GM19463 (cell line): ENCODE measurements around the gene C5AR1.
"Not testable (repeated sequence)": the region's sequence is repeated elsewhere in the genome, so short reads cannot be mapped to it uniquely, and the experiment has no call there.

Source experiments
- ATAC-seq: cut with Tn5 transposase; IDR thresholded peaks from one replicate; pipeline ENCODE4 v1.9.1; 2021; ENCODE audit warnings: mild to moderate bottlenecking, moderate library complexity; ENCODE audit not compliant: unreplicated experiment

C5AR1 gene

DNA sequence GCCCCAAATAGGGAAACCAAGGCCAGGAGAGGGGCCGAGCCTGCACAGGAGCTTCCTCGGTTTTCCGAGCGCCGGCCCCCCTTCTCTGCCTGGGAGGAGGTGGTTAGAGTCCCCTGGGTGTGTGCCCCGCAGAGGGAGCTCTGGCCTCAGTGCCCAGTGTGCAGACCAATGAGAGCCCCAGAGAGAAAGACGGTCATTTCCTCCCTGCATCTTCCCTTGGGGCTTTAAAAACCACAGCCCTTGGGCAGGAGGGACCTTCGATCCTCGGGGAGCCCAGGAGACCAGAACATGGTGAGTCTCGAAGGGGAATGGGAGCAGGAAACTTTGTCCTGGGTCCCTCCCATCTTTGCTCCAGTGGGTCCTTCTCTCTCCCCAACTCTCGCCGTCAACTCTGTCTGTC, at the start of gene C5AR1:
Gene C5AR1, plus strand, starts transcription at position 254 of the 400 bp plus-strand sequence. Its CDS starts 35 bp downstream, at position 289.
- no peak for ATAC-seq

DNA sequence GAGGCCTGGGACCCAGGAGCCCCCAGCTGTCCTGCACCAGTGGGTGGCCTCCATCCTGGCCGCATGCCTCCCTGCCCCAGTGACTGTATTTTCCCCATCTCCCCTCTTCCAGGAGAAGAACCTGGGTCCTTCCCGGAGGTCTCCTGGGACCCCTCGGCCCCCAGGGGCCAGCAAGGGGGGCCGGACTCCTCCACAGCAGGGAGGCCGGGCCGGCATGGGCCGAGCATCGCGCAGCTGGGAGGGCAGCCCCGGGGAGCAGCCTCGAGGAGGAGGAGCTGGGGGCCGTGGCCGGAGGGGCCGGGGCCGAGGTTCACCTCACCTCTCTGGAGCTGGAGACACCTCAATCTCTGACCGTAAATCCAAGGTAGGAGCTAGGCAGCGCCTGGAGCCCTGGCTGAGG, 49.2 kb upstream of the C5AR1 start:
- no peak for ATAC-seq

DNA sequence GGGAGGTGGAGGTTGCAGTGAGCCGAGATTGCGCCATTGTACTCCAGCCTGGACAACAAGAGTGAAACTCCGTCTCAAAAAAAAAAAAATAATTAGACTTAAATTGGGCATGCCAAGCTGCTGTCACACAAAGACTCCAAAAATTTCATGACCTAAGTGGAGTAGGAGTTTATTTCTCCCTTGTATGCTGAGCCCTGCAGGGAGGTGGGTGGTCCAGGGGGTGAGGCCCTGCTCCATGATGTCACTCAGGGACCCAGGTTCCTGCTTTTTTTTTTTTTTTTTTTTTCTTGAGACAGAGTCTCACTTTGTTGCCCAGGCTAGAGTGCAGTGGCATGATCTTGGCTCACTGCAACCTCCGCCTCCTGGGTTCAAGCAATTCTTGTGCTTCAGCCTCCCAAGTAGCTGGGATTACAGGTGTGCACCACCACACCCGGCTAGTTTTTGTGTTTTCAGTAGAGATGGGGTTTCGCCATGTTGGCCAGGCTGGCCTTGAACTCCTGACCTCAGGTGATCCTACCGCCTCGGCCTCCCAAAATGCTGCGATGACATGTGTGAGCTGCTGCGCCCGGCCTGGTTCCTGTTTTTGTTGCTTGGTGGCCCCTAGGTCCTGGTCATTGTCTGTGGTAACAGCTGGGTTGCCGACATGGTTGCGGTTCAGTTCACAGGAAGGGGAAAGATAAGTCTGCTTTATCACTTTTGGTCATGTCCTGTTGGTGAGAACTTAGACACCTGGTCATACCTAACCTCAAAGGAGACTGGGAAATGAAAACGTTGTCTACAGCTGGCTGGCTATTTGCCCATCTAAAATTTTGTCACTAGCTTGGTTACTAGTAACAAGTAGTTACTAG, 47.5 kb upstream of the C5AR1 start:
- peak; percentile 68 for ATAC-seq

DNA sequence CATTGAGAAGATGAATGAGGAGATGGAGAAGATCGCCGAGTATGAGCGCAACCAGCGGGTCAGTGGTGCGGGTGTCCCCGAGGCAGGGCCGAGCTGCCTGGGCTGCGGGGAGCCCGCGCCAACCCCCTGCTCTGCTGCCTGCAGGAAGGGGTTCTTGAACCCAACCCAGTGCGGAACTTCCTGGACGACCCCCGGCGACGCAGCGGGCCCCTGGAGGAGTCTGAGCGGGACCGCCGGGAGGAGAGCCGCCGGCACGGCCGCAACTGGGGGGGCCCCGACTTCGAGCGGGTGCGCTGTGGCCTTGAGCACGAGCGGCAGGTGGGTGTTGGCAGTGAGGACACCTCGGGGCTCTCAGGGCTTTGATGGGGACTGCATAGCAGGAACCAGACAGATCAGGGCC, 45.0 kb upstream of the C5AR1 start:
- no peak for ATAC-seq

DNA sequence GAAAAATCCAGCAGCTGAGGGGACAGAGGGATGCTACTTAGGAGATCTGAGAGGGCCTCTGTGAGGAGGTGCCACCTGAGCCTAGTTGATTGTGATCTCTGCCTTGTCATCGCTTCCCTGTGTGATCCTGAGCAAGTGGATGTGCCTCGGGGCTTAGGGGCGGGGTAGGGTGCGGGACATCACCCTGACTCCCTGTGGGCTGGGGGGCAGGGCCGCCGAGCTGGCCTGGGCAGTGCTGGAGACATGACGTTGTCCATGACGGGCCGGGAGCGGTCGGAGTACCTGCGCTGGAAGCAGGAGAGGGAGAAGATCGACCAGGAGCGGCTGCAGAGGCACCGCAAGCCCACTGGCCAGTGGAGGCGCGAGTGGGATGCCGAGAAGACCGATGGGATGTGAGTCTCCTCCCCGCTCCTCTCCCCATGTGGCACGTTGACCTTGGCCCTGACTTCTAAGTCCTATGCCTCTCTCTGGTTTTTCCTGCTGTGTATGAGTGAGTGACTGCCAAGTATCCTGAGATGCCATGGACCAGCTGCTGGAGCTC, 43.2 kb upstream of the C5AR1 start:
- ATAC-seq: no peak

DNA sequence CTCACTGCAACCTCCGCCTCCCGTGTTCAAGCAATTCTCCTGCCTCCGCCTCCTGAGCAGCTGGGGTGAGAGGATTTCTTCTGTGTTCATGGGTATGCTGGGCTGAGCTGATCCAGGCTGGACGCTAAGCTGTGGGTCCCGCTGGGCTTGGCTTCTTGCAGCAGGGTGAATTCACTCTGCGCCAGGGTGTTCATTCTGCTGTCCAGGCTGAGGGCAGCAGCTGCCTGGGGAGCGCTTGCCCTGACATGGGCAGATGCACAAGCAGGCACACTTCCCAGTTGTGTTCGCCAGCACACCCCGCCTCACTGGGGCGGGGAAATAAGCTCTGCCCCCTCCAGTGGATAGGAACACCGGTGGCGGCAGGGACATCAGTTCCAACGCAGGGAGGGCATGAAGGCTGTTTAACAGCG, 42.3 kb upstream of the C5AR1 start:
- no peak for ATAC-seq

DNA sequence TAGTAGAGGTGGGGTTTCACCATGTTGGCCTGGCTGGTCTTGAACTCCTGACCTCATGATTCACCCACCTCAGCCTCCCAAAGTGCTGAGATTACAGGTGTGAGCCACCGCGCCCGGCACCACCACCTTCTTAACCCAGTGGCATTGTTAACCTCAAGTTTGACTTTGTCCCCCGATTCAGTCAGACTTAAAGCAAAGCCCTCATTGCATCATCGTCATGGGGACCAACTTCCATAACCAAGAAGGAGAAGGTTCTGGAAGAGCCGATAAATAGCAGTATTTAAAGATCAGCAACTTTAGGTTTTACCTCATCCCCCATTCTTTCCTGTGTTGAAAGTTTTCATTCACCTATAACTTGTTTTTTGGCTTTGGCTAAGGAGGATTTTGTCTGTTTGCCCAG, 41.6 kb upstream of the C5AR1 start:
- no peak for ATAC-seq

DNA sequence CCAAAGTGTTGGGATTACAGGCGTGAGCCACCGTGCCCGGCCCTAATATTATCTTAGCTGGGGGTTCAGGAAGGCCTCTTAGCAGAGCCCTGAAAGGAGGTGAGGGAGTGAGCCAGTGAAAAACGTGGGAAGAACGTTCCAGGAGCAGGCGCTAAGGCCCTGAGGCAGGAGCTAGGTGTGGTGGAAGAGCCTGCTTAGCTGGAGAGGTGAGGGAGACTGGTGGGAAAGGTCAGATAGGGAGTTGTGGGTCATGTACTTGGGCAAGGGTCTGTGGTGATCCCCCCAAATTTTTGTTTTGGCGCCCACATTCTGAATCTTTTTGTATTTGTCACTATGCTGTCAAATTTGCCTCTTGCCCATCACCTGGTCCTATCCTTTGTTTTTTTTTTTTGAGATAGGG, 40.1 kb upstream of the C5AR1 start:
- ATAC-seq: no peak

DNA sequence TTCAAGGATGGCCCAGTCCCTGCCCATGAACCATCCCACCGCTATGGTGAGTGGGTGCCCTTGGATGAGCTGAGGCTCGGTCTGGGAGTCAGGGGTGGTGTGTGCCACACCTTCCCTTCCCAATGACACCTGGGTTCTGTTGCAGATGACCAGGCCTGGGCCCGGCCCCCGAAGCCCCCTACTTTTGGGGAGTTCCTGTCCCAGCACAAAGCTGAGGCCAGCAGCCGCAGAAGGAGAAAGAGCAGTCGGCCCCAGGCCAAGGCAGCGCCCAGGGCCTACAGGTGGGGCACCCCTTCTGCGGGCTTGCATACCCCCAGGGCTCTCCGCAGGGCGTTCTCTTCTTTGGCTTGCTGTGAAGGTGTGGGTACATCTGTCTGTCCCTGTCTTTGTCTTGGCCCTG, 39.3 kb upstream of the C5AR1 start:
- ATAC-seq: no peak

DNA sequence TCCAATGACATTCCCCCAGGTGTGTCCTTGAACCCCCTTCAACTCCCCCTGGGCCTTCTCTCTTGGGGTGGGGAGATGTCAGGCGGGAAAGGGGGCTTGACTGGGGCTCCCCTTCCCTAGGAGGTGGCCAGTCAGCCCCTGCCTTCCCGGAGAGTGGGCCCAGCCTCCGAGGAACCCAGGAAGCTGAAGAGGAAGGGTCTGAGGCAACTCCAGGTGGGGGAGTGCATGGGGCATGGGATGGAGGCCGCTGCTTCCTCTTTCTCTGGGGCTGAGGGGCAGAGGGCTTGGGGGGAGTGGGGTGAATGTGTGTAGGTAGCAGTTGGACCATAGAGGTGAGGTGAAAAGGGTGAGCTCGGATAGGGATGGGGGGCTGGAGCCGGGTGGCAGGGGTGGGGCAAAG, 37.7 kb upstream of the C5AR1 start:
- no peak for ATAC-seq

DNA sequence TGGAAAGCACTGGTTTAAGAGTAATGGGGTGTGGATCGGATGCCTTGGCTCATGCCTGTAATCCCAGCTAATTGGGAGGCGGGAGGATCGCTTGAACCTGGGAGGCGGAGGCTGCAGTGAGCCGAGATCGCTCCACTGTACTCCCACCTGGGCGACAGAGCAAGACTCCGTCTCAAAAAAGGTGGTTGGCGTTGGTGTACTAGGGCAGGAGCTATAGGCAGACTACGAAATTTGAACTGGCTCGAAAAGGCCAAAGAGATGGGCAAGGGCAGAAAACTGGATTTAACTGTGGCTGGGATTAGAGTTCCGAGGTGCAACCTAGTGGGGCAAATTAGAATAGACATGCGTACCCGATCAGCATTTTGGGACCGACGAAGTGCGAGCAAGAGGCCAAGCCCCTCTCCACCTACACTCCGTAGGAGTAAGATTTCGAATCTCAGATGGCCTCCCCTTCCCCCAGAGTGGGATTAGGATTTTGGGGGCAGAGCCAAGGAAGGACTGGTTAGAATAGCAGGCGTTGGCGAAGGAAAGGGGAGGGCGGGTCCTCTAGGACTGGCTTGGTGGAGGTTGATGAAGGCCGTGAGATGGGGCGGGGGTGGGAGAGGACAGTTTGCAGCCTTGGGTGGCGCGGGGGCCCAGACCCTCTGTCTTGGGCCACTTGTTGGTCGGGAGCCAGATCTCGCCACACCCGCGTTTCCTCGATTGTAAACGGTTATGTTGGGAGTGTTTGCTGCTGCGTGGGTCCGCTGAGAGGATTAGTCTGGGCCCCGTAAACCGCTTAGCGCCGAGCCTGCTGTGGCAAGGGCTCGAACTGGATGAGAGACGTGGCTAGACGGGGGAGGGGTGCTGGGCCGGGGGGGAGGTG, 37.0 kb upstream of the C5AR1 start:
- ATAC-seq: no peak

DNA sequence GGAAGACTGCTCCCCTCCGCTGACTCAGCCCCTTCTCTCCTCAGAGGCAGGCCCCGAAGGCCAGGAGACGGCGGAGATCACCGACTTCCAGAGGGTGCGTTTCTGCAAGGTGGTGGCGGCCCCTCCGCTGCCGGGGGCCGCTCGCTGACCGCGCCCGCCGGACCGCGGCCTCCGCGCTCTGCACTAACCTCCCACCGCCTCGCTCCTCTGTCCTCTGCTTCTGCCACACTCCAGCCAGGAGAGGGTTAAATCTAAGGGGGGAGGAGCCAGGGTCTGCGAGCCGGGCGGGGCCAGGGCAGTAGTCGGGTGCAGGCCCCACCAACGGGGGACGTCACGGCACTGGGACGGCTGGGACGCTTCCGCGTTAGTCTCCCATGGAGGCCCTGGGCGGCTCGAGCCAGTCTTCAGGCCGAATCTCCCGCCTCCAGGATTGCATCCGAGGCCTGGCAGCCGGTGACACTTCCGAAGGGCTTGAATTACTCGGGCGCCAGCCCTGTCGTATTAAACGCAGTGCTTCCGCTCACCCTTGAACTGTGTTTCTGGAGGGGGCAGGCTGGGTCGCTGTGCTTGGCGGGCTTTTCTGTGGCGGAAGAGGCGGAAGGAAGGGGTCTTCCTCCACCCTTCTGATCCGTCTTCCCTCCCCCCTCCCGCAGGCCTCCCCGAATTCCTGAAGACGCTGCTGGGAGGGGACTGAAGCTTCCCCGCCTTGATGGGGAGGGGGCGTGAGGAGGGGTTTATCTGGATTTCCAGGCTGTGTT, 36.2 kb upstream of the C5AR1 start:
- ATAC-seq: peak; percentile 70

DNA sequence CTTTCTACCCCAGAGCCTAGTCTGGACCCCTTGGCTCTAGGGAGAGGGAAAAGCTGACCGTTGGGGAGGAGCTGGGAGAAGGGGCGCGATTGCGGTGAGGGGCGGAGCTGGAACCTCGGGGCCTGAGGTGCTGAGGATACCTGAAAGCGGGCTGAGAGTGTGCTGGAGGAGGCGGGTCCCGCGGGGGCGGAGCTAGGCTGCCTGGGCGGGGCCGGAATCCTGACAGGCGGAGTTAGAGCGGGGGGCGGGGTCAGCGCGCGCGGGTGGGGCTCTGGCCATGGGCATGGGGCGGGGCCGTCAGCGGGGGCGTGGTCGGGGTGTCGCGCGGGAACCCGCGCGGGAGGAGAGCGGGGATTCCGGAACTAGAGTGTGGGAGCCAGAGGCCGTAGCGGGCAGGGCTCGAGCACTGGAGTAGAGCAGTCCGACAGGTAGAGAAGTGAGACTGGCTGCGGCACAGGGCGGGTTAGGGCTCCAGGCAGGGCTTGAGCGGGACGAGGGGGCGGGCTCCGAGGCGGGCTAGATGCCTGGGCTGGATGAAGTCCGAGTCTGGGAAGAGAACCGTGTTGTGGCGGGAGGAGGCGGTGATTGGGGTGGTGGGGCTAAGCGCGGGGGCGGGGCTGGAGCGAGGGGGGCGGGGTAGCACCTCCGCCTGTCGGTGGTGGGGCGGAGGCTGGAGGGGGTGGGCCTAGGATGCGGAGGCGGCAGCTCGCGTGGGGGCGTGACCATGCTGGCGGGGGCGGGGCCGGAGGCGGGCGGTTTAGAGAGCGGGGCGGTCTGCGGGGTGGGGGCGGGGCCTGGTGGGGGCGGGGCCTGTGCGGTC, 35.4 kb upstream of the C5AR1 start, which contains the start of gene INAFM1:
Gene INAFM1, plus strand, starts transcription at position 815 of the 820 bp plus-strand sequence. CDS start 35 bp downstream, outside the sequence.
- peak; percentile 44 for ATAC-seq

DNA sequence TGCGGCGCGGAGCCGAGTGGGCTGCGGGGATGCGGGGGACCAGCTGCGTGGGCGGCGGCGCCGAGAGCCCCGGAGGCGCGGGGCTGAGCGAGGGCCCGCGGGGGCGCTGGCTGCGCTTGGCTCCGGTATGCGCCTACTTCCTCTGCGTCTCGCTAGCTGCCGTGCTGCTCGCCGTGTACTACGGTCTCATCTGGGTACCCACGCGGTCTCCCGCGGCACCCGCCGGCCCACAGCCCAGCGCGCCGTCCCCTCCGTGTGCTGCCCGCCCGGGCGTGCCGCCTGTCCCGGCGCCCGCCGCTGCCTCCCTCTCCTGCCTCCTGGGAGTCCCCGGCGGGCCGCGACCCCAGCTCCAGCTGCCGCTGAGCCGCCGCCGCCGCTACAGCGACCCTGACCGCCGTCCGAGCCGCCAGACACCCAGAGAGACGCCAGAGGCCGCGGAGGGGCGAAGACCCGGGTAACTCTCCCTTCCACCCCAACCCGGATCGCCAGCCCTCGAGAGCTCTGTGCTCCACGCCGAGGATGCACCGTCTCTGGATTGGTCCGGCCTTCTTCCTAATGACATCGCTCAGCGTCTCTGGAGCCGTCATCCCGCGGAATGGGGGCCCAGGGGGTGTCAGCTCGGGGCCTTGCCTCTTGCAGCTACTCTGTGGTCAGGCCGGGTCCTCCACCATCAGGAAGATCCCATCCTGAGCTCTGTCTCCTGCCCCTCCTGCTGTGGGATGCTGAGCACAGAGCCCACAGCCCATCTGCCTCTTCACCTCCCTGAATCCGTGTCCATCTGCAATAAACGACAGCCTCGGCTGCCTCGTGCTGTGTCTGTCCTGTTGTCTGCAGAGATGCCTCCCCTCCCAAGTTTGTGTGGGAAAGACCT, 34.5 kb upstream of the C5AR1 start:
- ATAC-seq: no peak

DNA sequence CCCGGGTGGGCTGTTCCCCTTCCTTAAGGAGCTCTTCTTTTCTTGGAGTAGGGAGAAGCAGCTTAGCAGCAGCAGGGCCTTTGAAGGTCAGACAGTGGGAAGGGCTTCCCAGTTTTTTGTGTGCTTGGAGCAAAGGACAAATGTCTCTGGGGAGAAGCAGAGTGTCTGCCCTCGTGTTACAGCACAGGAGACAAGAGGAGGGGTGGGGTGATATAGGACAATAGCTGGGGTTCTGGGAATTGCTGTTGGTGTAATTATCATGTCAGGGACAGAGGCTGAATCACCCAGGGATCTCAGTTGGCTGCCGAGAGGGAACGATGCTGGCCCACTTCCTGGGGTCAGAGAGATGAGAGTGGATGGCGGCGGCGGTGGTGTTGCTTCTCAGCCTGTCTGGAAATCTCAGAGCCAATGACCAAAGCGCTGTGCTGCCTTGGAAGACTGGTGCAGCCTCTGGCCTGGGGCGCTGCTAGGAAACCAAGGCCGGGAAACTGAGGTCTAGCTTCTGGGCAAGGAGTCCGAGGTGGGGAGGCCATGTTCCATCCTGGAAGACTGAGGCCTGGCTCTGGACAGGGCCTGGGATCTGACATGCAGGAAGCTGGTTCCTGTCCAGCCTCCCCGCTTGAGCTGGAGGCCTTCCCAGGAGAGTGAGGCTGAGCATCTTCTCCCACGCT, 33.7 kb upstream of the C5AR1 start:
- no peak for ATAC-seq

DNA sequence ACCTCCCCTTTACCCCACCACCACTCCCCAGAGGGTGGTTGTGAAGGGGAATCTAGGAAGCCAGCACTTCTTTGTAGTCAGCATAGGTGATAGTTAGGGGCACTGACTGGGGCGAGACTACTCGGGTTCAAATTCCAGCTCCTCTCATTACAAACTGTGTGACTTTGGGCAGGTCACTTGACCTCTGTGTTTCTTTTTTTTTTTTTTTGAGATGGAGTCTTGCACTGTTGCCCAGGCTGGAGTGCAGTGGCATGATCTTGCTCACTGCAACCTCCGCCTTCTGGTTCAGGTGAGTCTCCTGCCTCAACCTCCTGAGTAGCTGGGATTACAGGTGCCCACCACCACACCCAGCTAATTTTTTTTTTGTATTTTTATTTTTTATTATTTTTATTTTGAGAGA, 33.1 kb upstream of the C5AR1 start:
- ATAC-seq: not testable (repeated sequence)

DNA sequence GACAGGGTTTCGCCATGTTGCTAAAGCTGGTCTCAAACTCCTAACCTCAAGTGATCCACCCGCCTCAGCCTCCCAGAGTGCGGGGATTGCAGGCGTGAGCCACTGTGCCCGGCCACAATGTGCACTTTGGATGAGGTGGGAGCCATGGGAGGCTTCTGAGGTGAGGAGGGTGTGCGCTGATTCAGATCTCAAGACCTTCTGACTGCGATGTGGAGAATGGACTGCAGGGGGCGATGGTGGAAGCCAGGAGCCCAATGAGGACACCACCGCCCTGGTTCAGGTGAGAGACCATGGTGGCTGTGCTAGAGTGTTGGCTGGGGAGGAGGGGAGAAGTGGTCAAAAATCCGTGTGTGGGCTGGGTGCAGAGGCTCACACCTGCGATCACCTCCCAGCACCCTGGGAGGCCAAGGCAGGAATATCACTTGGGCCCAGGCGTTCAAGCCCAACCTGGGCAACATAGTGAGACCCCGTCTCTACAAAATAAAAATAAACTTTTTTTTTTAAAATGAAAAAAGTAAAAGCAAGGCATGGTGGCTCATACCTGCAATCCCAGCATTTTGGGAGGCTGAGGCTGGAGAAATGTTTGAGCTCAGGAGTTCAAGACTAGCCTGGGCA, 29.4 kb upstream of the C5AR1 start:
- no peak for ATAC-seq
